Activated T-helper 1 cell treated with anti-CD3 and anti-CD28 coated beads, Interleukin-12 subunit alpha, Interleukin-12 subunit beta, Interleukin-2, Interleukin-4 antibody, amounts not matched to agents 30 ng/mL and 10 ng/mL and 1 ng/mL, durations not matched to agents 14 hours and 24 hours and 36 hours (primary cell): ENCODE data around the gene ALS2CL. TPM values are rescaled to one million over a fixed set of nuclear protein-coding genes. Genes with fewer than 3 reads are reported as not detected.

ENCODE experiments used
- DNase-seq: peaks from one replicate; pipeline ENCODE4 v3.0.0; 2021; ENCODE audit warnings: low spot score
- H3K27ac Mint-ChIP-seq: one replicate; pipeline ENCODE4 v1.8.0; 2021; ENCODE audit warnings: mild to moderate bottlenecking, mixed read lengths
- H3K27me3 Mint-ChIP-seq: one replicate; pipeline ENCODE4 v1.8.0; 2022; ENCODE audit warnings: mild to moderate bottlenecking, moderate library complexity, mixed read lengths; ENCODE audit not compliant: insufficient read depth
- H3K36me3 Mint-ChIP-seq: one replicate; pipeline ENCODE4 v1.8.0; 2021; ENCODE audit warnings: low read depth, mixed read lengths
- H3K4me1 Mint-ChIP-seq: one replicate; pipeline ENCODE4 v1.8.0; 2021; ENCODE audit warnings: low read depth, mixed read lengths
- H3K4me3 Mint-ChIP-seq: one replicate; pipeline ENCODE4 v1.8.0; 2021; ENCODE audit warnings: mild to moderate bottlenecking, moderate library complexity, mixed read lengths
- H3K9me3 Mint-ChIP-seq: one replicate; pipeline ENCODE4 v1.8.0; 2021; ENCODE audit warnings: mixed read lengths
- intact Hi-C: fragments of 100-400 bp; cut with micrococcal nuclease; formaldehyde crosslinking; loops from one replicate; pipeline ENCODE4 v1.15.1; 2024
- total RNA-seq: library from RNA; stranded (reverse); gene quantifications from 2 replicates; pipeline ENCODE4 v1.2.3, GENCODE V29; 2022

The ALS2CL gene
- total RNA-seq, 1 donor from 2014 or later, result 0.10 TPM

GRCh38 chr3:46712191-46713049, 18.9 kb upstream of the ALS2CL start:
- no peaks in the 10 kb centered on the region for H3K4me1 Mint-ChIP-seq
- no peaks in the 10 kb centered on the region for H3K36me3 Mint-ChIP-seq
- intact Hi-C loops, result no loop called here
- H3K27ac Mint-ChIP-seq, result no peak overlapping the region
- no peak for DNase-seq
- no peaks in the 10 kb centered on the region for H3K27me3 Mint-ChIP-seq
- H3K9me3 Mint-ChIP-seq, result no peaks in the 10 kb centered on the region
- H3K4me3 Mint-ChIP-seq, result no peak overlapping the region

- H3K4me1 Mint-ChIP-seq, result no peaks in the 10 kb centered on the region
- H3K4me3 Mint-ChIP-seq, result no peak overlapping the region
- no peaks in the 10 kb centered on the region for H3K36me3 Mint-ChIP-seq
- no peaks in the 10 kb centered on the region for H3K9me3 Mint-ChIP-seq
- H3K27ac Mint-ChIP-seq, result no peak overlapping the region
- H3K27me3 Mint-ChIP-seq, result no peaks in the 10 kb centered on the region
- intact Hi-C loops, result no loop called here
- DNase-seq, result no peak
These were observed 18.3 kb upstream of the ALS2CL start for GRCh38 chr3:46711760-46712159.

- Mint-ChIP-seq H3K4me1 (no peaks in the 10 kb centered on the region), H3K36me3 (no peaks in the 10 kb centered on the region), H3K9me3 (no peaks in the 10 kb centered on the region), H3K4me3 (no peak overlapping the region), H3K27ac (no peak overlapping the region), H3K27me3 (no peaks in the 10 kb centered on the region)
- intact Hi-C loops, result no loop called here
- DNase-seq, result no peak
These were observed 17.8 kb upstream of the ALS2CL start for GRCh38 chr3:46711305-46711704.

- no peaks in the 10 kb centered on the region for H3K9me3 Mint-ChIP-seq
- intact Hi-C loops, result no loop called here
These were observed 17.3 kb upstream of the ALS2CL start for GRCh38 chr3:46710671-46711295.

GRCh38 chr3:46710229-46710628, 16.8 kb upstream of the ALS2CL start:
- Mint-ChIP-seq H3K9me3 (no peaks in the 10 kb centered on the region), H3K36me3 (no peaks in the 10 kb centered on the region), H3K27me3 (no peaks in the 10 kb centered on the region), H3K4me1 (no peaks in the 10 kb centered on the region), H3K4me3 (no peak overlapping the region), H3K27ac (no peak overlapping the region)
- intact Hi-C loops, result no loop called here
- DNase-seq, result no peak

More at GRCh38 chr3:46710671-46711295, 17.3 kb upstream of the ALS2CL start:
- no peaks in the 10 kb centered on the region for H3K27me3 Mint-ChIP-seq
- no peak overlapping the region for H3K4me3 Mint-ChIP-seq
- no peaks in the 10 kb centered on the region for H3K36me3 Mint-ChIP-seq
- DNase-seq, result no peak
- H3K4me1 Mint-ChIP-seq, result no peaks in the 10 kb centered on the region
- H3K27ac Mint-ChIP-seq, result no peak overlapping the region

- Mint-ChIP-seq H3K9me3 (no peaks in the 10 kb centered on the region), H3K36me3 (no peaks in the 10 kb centered on the region), H3K27me3 (no peaks in the 10 kb centered on the region), H3K27ac (no peak overlapping the region), H3K4me1 (no peaks in the 10 kb centered on the region), H3K4me3 (no peak overlapping the region)
- no peak for DNase-seq
- intact Hi-C loops, result no loop called here
These were observed 16.2 kb upstream of the ALS2CL start for GRCh38 chr3:46709721-46710120.

- intact Hi-C loops, result no loop called here
- no peaks in the 10 kb centered on the region for H3K9me3 Mint-ChIP-seq
- H3K36me3 Mint-ChIP-seq, result no peaks in the 10 kb centered on the region
- no peak overlapping the region for H3K4me3 Mint-ChIP-seq
- H3K27me3 Mint-ChIP-seq, result no peaks in the 10 kb centered on the region
- DNase-seq, result no peak
- H3K27ac Mint-ChIP-seq, result no peak overlapping the region
- H3K4me1 Mint-ChIP-seq, result no peaks in the 10 kb centered on the region
These were observed 15.7 kb upstream of the ALS2CL start for GRCh38 chr3:46709157-46709654.

- H3K4me1 Mint-ChIP-seq, result no peaks in the 10 kb centered on the region
- DNase-seq, result no peak
- H3K36me3 Mint-ChIP-seq, result no peaks in the 10 kb centered on the region
- H3K27me3 Mint-ChIP-seq, result peaks cover 4% of the 10 kb centered on the region
- H3K9me3 Mint-ChIP-seq, result no peaks in the 10 kb centered on the region
- intact Hi-C loops, result no loop called here
- no peak overlapping the region for H3K4me3 Mint-ChIP-seq
- no peak overlapping the region for H3K27ac Mint-ChIP-seq
These were observed 15.1 kb upstream of the ALS2CL start for GRCh38 chr3:46708401-46709156.

GRCh38 chr3:46707601-46708011, 14.1 kb upstream of the ALS2CL start:
- Mint-ChIP-seq H3K4me1 (no peaks in the 10 kb centered on the region), H3K36me3 (no peaks in the 10 kb centered on the region), H3K27ac (no peak overlapping the region), H3K27me3 (peaks cover 4% of the 10 kb centered on the region), H3K9me3 (no peaks in the 10 kb centered on the region), H3K4me3 (no peak overlapping the region)
- intact Hi-C loops, result no loop called here
- no peak for DNase-seq

GRCh38 chr3:46706771-46707582, 13.5 kb upstream of the ALS2CL start:
- Mint-ChIP-seq H3K36me3 (no peaks in the 10 kb centered on the region), H3K27me3 (peaks cover 10% of the 10 kb centered on the region), H3K9me3 (no peaks in the 10 kb centered on the region), H3K4me3 (no peak overlapping the region), H3K27ac (no peak overlapping the region), H3K4me1 (no peaks in the 10 kb centered on the region)
- intact Hi-C loops, result no loop called here
- no peak for DNase-seq

GRCh38 chr3:46705751-46706552, 12.5 kb upstream of the ALS2CL start:
- no peak overlapping the region for H3K27ac Mint-ChIP-seq
- peaks cover 4% of the 10 kb centered on the region for H3K4me1 Mint-ChIP-seq
- intact Hi-C loops, result loop anchor here (1.0 to 2.0 kb wide), 8 partner anchors 140 to 715 kb away; no protein-coding TSS in a partner anchor
- H3K36me3 Mint-ChIP-seq, result no peaks in the 10 kb centered on the region
- H3K9me3 Mint-ChIP-seq, result no peaks in the 10 kb centered on the region
- no peak overlapping the region for H3K4me3 Mint-ChIP-seq
- peaks cover 15% of the 10 kb centered on the region for H3K27me3 Mint-ChIP-seq
- DNase-seq, result no peak
